NCI-H510A (cell line): ENCODE measurements around the gene ADARB2.
"Not testable (repeated sequence)": the region's sequence is repeated elsewhere in the genome, so short reads cannot be mapped to it uniquely, and the experiment has no call there.

Experiments used
- DNase-seq: peaks from one replicate; lab custom pipeline; 2025; lab: John Stamatoyannopoulos, UW

ADARB2 gene

DNA sequence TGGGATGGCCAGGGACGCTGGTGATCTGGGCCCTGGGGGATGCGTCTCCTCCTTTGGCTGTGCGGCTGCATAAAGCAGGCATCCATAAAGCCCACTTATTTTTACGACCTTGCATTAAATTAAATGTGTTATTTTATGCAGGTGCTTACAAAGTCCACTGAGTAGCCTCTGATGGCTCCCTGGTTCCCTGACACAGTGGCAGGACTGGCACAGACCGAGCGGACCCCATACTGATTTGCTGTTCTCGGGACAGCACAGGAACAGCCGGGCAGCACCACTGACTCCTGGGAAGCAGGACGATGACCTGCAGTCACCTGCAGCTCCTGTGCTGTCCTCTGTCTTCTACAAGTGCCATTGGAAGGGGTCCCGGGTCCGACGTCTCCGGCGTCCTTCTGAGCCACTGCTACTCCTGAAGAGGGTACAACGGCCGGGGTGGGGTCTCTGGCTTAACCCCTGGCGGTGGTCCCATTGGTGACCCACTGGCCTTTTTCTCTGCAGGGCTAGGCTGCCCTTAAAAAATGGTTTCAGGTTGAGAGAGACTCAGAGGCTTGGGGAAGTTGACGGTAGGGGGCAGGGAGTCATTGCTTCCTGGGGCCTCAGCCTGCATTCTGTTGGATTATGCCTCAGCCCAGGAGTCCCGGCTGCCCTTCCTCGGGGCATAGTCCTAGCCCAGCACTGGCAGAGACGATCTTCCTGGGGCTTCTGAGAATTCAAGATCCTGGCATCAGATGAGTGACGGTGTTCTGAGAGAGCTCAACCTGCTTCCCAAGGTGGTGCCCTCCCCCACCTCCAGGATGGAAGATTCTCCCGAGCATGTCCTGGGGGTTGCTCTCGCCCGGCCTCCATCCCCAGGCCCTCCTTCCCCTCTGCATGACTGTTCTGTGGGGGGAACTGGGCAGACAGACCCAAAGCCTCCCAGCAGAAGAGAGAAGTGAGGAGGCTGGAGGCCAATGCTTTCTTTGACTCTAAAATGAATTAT lies 330.1 kb downstream of the ADARB2 start:
- DNase-seq = no peak

DNA sequence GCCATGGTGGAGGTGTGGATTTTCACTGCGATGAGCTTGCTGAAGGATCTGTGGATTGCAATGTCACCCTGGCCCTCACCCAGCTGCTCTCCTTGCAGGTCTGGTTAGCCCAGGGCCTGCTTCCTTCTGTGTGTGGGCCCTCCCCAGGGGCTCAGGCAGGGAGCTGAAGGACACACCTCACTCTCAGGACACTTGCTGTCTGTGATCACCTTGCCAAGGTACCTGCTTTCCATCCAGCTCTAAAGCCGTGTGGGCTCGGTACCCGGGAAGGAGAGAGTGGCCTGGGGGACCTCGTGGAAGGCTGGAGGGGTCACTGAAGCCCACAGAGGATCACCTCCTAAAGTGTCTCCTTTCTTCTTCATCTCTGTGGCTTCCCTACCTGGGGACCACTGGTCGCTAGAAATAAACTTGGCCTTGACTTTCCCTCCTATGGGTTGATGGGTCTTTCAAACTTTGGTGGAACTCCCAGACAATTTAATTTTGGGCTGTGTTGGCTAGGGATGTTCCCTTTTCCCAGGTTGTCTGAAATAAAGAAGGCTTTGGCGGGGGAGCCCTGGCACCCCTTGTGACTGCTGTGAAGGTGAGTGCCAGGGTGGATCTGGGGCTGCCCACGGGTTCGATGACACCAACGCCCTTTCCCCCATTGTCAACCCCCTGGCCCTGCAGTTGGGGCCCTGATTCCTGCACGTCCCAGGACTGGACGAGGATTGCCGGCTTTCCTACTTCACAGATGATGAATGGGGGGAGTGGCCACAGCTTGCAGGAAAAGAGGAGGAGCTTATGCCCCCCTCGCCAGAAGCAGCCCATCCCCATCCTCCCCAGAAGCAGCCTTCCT lies 331.0 kb downstream of the ADARB2 start:
- no peak for DNase-seq

DNA sequence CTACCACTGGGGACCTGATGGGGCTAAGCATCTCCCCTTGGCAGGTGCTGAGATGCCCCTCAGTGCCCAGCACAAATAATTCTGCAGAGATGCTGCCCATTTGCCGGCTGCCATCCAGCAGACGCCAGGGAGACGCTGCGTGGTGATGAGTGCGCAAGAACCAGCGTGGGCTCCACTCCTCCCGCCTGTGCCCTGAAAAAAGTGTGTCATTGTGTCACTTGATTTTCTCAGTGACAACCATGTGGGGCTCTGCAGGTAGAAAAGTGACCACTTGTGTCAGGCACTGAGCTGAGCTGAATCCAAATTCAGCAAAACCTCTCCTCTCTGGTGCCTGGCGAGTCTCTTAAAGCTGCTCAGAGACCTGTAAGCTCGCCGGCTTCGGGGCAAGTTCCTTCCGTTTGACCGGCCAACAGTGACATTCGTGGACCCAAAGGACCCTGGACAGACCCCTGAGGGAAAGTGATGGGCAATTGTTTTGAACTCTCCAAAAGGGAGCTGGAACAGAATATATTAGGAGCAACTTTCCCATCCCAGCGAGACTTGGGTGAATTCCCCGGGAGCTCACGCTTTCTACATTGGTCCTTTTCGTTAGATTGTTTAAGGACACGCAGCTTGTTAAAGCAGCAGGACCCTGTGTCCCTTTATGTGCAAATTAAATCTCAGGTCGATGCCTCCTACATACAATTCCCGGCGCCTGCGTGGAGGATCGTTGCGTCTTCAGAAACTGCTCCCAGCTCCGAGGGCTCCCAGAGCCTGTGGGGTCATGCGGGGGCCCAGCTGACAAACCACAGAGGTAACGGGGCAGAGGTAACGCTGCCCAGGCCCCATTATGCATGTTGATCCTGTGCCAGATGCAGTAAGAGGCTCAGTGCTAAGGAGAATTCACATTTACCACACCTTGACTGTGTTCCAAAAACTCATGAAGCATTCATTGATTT lies 332.7 kb downstream of the ADARB2 start:
- DNase-seq = no peak

DNA sequence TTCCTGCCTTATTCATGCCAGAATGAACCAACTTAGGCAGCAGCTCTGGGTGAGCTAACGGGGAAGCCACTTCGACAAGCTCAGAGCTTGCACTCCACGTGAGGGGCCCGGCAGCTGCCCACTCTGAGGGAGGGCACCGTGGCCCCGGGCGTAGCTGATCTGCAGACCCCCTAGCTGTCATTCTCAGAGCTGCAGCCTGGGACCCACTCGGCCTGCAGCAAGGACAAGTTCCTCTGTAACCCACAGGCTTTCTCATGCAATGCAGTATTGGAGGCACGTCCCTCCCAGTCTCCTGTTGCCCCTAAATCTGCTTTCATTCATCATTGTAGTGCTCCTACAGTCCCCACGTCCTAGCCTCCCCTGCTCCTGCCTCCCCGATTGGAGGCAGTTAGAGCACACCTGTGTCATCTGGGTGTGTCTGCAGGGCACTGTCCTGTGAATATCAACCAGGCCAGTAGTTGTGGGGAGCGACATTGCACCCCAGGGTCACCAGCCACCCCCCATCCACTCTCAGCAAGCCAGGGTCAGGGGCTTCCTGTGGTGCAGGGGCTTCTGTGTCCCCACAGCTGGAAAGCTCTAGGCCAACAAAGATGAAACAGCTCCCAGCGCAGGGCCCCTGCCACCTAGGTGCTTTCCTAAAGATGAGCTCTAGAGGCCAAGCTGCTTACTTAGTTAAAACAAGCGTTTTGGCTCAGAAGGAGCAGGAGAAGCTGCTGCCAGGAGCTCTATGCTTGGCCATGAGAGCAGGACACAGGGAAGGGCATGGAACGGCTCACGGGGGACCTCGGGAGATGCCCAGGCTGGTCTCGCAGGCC lies 333.6 kb downstream of the ADARB2 start:
- DNase-seq = no peak

DNA sequence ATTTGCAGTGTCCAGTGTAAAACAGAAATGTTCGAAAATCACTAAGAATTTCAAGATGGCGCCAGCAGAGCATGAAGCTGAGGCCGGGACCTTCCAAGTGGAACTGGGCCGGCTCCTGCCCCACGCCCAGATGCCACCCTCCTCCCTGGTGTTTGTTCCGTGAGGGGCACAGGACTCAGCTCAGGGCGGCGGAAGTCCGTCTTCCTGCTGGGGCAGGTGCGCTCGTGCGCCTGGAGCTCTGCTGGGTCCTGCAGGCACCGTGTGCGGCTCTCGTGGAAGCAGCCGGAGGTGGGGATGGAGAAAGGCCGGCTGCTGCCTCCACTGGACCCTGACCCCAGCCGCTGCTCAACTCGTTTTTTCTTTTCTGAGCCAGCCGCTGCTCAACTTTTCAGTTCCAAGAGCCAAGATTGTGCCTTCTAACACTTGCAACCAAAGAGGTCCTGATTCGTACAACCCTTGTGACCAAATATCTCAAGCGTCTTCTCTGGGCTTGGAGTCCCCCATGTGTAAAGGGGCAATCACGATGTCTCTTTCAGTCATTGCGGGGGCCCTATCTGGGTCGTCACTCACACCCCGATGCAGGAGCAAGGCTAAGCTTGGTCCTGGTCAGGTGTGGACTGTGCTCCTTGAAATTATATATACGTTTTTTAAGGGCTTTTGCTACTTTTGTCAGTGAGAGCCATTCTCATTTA lies 334.4 kb downstream of the ADARB2 start:
- DNase-seq = no peak

DNA sequence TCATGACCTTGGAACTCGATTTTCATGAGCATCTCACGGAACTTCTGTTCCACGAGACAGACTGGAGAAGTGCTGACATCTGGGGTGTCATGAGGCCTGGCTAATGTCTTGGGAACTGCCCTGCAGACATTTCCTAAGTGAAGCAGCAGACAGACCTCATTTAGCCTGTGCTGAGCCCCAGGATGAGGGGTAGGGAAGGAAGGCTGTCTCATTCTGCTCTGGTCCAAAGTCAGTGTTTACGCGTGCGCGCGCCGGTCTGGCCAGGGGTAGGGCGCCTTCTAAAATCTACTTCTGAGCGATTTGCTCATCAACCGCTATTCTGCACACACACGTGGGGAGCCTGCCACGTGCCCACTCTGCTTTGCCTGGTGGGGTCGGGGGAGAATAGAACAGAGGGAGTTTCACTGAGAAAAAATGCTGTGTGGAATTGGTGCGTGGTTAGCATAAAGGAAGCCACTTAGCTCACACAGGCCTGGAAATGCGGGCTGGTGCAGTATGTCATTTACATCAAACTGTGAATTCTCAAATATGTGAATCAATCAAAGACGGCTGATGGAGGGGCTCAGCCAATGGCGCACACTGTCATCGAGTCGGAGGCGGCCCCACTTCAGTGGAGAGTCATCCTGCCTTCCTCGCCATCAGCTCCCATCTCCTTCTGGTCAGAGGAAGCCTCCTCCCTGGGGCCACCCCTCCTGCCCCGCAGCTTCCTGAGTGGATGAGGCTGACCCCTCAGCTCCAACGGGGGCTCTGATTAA lies 335.1 kb downstream of the ADARB2 start:
- no peak for DNase-seq

DNA sequence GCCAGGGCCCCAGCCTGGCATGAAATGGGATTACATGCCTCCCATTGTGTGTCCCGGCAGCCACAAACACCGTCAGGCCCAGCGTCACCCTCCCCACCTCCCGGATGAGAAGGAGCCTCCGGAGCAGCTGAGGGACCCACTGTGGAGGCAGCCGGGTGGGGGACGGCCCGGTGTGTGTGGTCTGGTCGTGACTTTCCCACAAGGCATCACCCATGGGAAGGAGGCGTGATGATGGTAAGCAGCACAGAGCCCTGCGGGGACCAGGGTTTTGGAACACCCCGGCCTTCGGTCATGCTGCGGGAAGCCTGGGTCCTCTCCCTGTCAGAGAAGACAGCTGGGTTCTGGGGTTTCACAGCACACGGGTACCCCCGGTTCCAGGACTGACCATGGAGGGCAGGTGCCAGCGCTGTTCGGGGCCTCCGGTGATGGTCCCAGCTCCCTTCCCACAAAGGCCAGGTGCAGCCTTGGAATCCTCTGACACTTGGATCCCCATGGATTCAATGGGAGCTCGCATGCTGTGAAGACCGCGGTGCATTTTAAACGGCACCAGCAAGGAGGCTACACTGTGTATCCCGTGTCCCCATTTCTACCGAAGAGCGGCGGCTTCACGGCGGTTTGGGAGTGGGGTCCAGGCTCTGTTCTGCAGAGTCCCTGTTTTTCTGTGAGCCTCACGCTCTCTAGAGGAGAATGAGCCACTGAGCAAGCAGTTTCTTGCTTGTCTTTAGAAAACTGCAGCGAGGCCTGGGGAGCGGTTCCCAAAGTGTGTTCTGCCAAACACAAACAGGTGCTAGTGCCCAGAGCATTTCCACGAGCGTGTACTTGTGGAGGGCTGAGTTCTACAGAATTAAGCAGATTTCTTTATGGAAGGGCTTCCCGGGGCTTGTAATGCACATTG lies 336.0 kb downstream of the ADARB2 start:
- no peak for DNase-seq

DNA sequence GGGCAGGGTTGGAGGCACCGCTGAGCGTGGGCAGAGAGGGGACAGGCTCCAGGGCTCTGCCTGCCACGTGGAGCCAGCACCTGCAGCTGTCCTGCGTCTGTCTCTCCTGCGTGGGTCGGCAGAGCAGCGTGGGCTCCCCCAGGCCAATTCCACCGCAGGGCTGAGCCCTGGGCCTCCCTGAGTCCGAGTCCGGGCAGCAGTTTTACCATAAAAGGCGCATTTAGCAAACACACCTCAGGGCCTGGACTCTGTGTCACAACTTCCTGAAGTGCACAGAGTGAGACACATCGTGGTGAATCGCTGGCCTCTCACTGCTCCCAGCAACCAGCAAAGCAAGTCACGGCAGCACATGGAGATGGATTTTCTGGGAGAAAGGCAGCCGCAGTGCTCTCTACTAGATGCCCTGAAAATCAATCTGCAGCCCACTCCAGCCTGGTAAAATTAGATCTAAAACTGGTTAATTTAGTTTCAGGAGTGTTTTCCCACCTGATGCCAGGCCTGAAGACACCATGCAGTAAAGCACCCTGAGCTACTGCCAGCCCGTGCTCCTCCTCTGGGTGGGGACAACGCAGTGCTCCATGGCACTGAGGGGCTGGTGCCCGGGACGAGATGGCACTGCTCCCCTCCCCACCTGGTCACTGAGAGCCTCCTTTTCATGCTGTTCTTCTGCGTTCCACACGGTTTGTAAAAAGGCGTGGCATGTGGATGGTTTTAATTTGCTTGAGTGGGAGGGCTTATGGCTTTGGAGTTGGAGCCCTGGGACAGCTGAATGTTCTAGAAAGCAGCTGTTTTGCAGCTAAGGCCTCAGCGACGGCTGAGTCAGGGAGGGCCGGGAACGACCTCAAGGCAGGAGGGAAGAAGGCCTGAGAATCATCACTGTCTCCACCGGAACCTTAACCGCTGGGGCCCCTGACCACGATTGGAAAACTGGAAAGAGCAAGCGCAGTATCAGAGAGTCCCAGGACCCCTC lies 336.9 kb downstream of the ADARB2 start:
- DNase-seq = no peak

DNA sequence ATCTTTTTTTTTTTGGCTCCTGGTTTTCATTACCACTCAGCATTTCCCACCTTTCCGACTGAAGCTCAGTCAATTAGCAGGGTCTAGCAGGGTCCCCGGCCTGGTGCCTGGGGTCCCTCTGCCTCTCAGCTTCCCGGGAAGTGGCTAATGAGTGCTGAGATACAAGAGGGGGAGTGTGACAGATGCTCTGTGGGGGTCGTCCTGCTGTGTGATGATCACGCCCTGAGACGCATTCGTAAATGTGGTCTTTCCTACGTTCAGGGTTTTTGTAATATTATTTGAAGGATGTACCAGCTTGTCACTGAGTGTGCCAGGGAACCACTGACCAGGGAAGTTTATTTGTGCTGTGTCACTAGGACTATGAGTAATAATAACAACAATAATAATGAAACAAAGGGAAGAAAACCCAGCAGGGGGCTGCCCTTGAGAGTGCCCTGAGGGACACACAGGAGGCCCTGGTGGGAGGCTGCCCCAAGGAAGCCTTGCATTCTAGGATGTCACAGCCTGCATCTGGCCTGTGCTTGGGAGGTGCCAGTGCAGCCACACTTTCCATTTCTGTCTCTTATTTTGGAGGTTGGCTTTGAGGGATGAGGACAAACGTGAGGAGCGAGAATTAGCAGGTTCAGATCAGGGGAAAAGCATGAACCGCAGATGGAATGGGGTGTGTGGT lies 337.8 kb downstream of the ADARB2 start:
- no peak for DNase-seq

DNA sequence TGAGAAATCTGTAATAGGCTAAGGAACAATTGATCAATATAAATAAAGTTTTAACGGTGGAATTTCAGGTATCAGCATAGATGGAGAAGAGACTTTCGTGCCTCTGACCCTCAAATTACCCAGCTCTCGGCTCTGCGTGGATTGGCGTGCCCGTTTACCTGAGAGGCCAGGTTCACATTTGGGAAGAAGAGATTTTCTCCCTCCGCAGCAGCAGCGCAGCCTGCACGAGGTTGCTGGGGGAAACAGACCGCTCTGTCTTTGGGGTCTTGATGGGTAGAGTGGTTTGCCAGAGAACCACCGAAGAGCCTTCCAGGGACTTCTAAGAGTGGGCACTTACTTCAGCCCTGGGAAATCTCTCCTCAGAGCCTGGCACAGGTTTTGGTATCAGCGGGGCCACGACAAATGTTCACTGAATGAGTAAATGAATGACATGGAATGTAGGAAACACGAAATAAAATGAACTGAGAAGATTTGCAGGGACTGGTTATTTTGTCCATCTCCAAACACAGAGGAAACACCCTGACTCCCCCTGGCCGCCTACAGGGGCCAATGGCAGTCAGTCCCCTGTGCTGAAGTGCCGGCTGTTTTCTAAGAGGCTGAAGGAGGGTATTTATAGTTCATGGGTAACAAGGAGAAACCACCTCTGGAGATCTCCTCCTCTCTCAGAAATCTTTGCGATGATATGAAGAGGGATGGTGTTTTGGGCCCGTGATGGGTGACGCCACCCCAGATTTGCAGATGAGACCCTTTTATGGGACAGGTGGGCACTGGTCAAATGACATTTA lies 338.5 kb downstream of the ADARB2 start:
- no peak for DNase-seq

DNA sequence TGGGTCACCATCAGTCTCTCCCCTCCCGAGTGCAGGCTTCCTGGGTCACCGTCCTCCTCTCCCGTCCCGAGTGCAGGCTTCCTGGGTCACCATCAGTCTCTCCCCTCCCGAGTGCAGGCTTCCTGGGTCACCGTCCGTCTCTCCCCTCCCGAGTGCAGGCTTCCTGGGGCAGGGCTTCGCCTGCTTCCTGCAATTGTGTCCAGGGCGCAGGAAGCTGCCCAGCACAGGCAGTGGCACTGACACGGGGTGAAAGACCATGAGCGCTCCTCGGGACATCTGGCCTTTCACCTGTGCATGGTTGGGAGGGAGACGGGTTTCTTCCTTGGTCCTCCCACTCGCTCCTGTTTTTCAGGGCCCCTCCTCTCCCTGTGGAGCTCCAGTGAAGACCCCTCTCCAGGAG lies 339.2 kb downstream of the ADARB2 start:
- DNase-seq = not testable (repeated sequence)

DNA sequence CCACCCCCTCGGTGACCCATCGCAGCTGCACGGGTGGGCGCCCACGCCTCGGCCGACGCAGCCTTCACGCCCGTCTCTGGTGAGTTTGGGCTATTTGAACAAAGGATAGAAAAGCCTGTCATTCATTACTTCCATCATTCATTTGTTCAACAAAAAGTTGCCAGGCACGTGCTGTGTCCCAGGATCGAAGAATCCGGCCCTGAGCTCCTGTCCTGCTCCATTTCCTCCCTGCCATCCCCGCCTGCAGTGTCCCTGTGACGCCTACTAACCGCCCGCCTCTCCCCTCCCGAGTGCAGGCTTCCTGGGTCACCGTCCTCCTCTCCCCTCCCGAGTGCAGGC lies 341.1 kb downstream of the ADARB2 start:
- DNase-seq = no peak

DNA sequence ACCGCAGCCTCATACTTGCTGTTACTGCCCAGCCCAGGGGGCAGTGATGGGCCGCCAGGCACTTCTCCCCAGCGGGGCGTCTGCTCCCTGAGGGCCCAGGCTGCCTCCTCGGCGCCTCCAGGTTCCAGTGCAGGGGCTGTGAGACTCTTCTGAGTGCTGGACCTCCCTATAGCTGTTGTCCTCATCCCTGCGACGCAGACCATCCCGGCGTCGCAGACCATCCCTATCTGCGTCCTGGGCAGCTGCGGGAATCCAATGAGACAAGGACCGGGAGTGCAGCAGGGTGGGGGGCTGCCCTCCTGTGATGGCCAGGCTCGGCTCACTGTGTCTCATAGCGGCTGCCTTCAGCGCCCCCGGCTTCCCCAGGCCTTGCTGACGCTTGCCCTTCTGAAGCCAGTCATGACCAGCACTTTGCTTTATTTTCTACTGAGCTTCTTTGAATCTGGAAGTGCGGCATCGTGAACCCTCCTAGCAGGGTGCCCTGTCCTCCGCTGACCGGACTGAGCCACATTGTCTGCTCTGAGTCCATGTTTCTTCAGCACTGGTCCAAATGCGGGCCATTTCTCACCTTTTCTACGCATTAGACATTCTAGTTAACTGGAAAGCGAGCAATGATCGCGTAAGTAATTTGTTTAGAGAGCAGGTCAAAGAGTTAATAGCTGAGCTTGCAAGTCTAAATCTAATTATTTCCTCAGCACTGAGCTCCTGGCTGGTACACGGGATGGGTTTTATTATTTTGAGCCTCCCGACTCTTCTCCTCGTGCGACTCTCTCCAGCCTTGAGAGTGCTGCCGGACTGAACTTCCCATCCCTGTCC lies 341.6 kb downstream of the ADARB2 start:
- DNase-seq = no peak

DNA sequence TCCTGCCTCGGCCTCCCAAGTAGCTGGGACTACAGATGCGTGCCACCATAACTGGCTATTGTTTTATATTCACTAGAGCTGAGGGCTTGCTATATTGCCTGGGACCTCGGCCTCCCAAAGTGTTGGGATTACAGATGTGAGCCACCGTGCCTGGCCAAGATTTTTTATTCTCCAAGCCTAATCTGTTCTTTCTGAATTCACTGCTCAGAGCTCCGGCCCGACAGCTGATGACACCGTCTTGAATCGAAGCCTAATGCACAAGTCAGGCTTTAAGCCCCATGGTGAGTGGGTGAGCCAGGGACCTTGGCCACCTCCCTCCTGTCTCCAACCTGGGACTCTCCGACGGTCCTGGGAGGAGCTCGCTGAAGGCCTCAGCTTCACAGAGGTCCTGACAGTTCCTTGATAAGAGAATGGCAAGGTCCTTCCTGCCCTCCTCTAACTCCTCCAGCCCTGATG lies 342.3 kb downstream of the ADARB2 start:
- DNase-seq = no peak
